Motor neuron (in vitro differentiated cells): Measurements from ENCODE around the gene LMOD2. TPM values are rescaled to one million over a fixed set of nuclear protein-coding genes. Genes with fewer than 3 reads are reported as not detected.

Experiments
- ATAC-seq, 8 experiments: fragments of 200-7000 bp; cut with Tn5 transposase; replicated peaks in 6 of 8; 2 replicates each; pipeline ENCODE4 v1.8.0; 2021; ENCODE audit warnings: mild to moderate bottlenecking in 8 of 8, moderate library complexity in 8 of 8
- H3K27ac ChIP-seq, 2 donors: fragments of 250-450 bp; sonication (Bioruptor Pico); 2 replicates each; pipeline ENCODE4 v1.9.0; 2021; ENCODE audit warnings: antibody characterized with exemption in 2 of 2, mild to moderate bottlenecking in 2 of 2, moderate library complexity in 1 of 2
- H3K4me1 ChIP-seq, 2 donors: fragments of 250-450 bp; sonication (Bioruptor Pico); replicated peaks in 1 of 2; 2 replicates each; pipeline ENCODE4 v1.6.1; 2021; ENCODE audit warnings: antibody characterized with exemption in 2 of 2, mild to moderate bottlenecking in 2 of 2, moderate library complexity in 1 of 2
- H3K4me3 ChIP-seq, 5 donors: fragments of 250-450 bp; sonication (Bioruptor Pico); 2 replicates each; pipeline ENCODE4 v1.9.0; 2021; ENCODE audit warnings: antibody characterized with exemption in 5 of 5, mild to moderate bottlenecking in 5 of 5, moderate library complexity in 4 of 5
- WGBS, 10 experiments: fragments of 450-650 bp; shearing (Covaris generic); methylation state at CpG; one replicate each; pipeline ENCODE4 v1.0.0; 2022; 5-methylcytosine and 5-hydroxymethylcytosine counted together
- in situ Hi-C, 9 experiments: fragments of 400-800 bp; cut with MboI; loops; one replicate each; pipeline ENCODE4 v1.15.0; 2021; ENCODE audit warnings: low sequenced_read_pairs in 9 of 9, low pct_unique_long_range_greater_than_20kb in 2 of 9; ENCODE audit not compliant: unreplicated experiment in 9 of 9
- total RNA-seq, 8 experiments: library from RNA; unstranded; fragments of 300-600 nt; gene quantifications; 2 replicates each; pipeline versions ENCODE4 v1.2.3 to v1.2.4, GENCODE V29; 2022

LMOD2 gene
- total RNA-seq, 8 experiments from 2014 or later: 0.05 to 1.1 (median 0.20) TPM; not detected in 1

GRCh38 chr7:123645516-123645915 is 10.2 kb upstream of the LMOD2 start:
- ATAC-seq: peak in 1 of 8 experiments; percentile 22
- H3K4me3 ChIP-seq: no peak overlapping the region

GRCh38 chr7:123647106-123647730 is 8.4 kb upstream of the LMOD2 start:
- Histone ChIP-seq H3K4me3 (no peak overlapping the region), H3K27ac (no peak overlapping the region), H3K4me1 (peaks cover 16 to 25% of the 10 kb centered on the region in 2 donors)
- ATAC-seq: no peak
- 20 to 92% (median 90%) methylated on average over 2 to 7 of the region's 7 CpGs; no CpG with 5 or more reads in 1 of the 10 experiments for WGBS, 10 experiments
- in situ Hi-C loops: loop anchor here in 3 of 9 experiments (25.0 kb wide), 1 partner anchor 215 kb away; no protein-coding TSS in a partner anchor

More at GRCh38 chr7:123645516-123645915, 10.2 kb upstream of the LMOD2 start:
- WGBS, 10 experiments: 37 to 82% (median 56%) methylated on average over 2 to 3 of the region's 3 CpGs; no CpG with 5 or more reads in 1 of the 10 experiments
- Histone ChIP-seq H3K27ac (no peak overlapping the region), H3K4me1 (peaks cover 16 to 25% of the 10 kb centered on the region in 2 donors)
- in situ Hi-C loops: loop anchor here in 3 of 9 experiments (25.0 kb wide), 1 partner anchor 217 kb away; no protein-coding TSS in a partner anchor

GRCh38 chr7:123649964-123650363 is 5.7 kb upstream of the LMOD2 start:
- 11 to 100% (median 88%) methylated on average over 1 to 2 of the region's 2 CpGs; no CpG with 5 or more reads in 1 of the 10 experiments for WGBS, 10 experiments
- peak in 2 of 8 experiments; percentile 84 to 85 for ATAC-seq
- Histone ChIP-seq H3K27ac (no peak overlapping the region), H3K4me3 (no peak overlapping the region), H3K4me1 (peaks cover 0 to 5% of the 10 kb centered on the region in 2 donors)
- in situ Hi-C loops: loop anchor here in 3 of 9 experiments (25.0 kb wide), 1 partner anchor 212 kb away; no protein-coding TSS in a partner anchor

- peaks cover 0 to 3% of the 10 kb centered on the region in 2 donors for H3K4me1 ChIP-seq
- H3K27ac ChIP-seq: no peak overlapping the region
- ATAC-seq: peak in 1 of 8 experiments; percentile 25
- in situ Hi-C loops: no loop called here
- no peak overlapping the region for H3K4me3 ChIP-seq
- WGBS, 10 experiments: 17 to 100% (median 60%) methylated on average over 1 to 2 of the region's 2 CpGs; no CpG with 5 or more reads in 4 of the 10 experiments
Observed at GRCh38 chr7:123650595-123650994, 5.1 kb upstream of the LMOD2 start.

- ATAC-seq: no peak
- 70 to 100% (median 100%) methylated on average over 1 of the region's 1 CpG; no CpG with 5 or more reads in 1 of the 10 experiments for whole genome bisulfite sequencing, 10 experiments
- Histone ChIP-seq H3K4me3 (no peak overlapping the region), H3K27ac (no peak overlapping the region), H3K4me1 (no peaks in the 10 kb centered on the region)
- in situ Hi-C loops: no loop called here
Observed at GRCh38 chr7:123652406-123652805, 3.3 kb upstream of the LMOD2 start.

- Histone ChIP-seq H3K4me3 (no peak overlapping the region), H3K4me1 (no peaks in the 10 kb centered on the region), H3K27ac (no peak overlapping the region)
- in situ Hi-C loops: no loop called here
- no peak for ATAC-seq
- 48 to 100% (median 85%) methylated on average over 1 to 5 of the region's 6 CpGs; no CpG with 5 or more reads in 1 of the 10 experiments for WGBS, 10 experiments
Observed at GRCh38 chr7:123653162-123653561, 2.5 kb upstream of the LMOD2 start.

- in situ Hi-C loops: no loop called here
- H3K27ac ChIP-seq: no peak overlapping the region
- H3K4me1 ChIP-seq: no peaks in the 10 kb centered on the region
- ATAC-seq: no peak
- 38 to 100% (median 86%) methylated on average over 1 to 6 of the region's 6 CpGs for WGBS, 10 experiments
- H3K4me3 ChIP-seq: no peak overlapping the region
Observed at GRCh38 chr7:123656544-123657303, 1.1 kb downstream of the LMOD2 start.

- Histone ChIP-seq H3K4me3 (no peak overlapping the region), H3K4me1 (no peaks in the 10 kb centered on the region), H3K27ac (no peak overlapping the region)
- no peak for ATAC-seq
- in situ Hi-C loops: no loop called here
- WGBS, 10 experiments: 67 to 90% (median 86%) methylated on average over 1 of the region's 1 CpG; no CpG with 5 or more reads in 7 of the 10 experiments
Observed at GRCh38 chr7:123657304-123657685, 1.6 kb downstream of the LMOD2 start.

GRCh38 chr7:123658023-123658422 is 2.4 kb downstream of the LMOD2 start:
- in situ Hi-C loops: no loop called here
- no peak for ATAC-seq
- Histone ChIP-seq H3K27ac (no peak overlapping the region), H3K4me3 (no peak overlapping the region), H3K4me1 (no peaks in the 10 kb centered on the region)
- 50 to 100% (median 86%) methylated on average over 1 to 4 of the region's 6 CpGs; no CpG with 5 or more reads in 2 of the 10 experiments for WGBS, 10 experiments

GRCh38 chr7:123660514-123661354 is 5.1 kb downstream of the LMOD2 start:
- WGBS, 10 experiments: 25 to 83% (median 64%) methylated on average over 1 to 8 of the region's 8 CpGs

GRCh38 chr7:123661765-123662164 is 6.1 kb downstream of the LMOD2 start:
- WGBS, 10 experiments: 40 to 100% (median 88%) methylated on average over 1 of the region's 1 CpG; no CpG with 5 or more reads in 2 of the 10 experiments
- H3K27ac ChIP-seq: no peak overlapping the region
- in situ Hi-C loops: no loop called here
- ATAC-seq: no peak
- H3K4me1 ChIP-seq: no peaks in the 10 kb centered on the region
- H3K4me3 ChIP-seq: no peak overlapping the region

More at GRCh38 chr7:123660514-123661354, 5.1 kb downstream of the LMOD2 start:
- no peak for ATAC-seq
- no peak overlapping the region for H3K4me3 ChIP-seq
- no peak overlapping the region for H3K27ac ChIP-seq
- H3K4me1 ChIP-seq: no peaks in the 10 kb centered on the region
- in situ Hi-C loops: no loop called here

- WGBS, 10 experiments: 62 to 100% (median 93%) methylated on average over 1 to 13 of the region's 15 CpGs; no CpG with 5 or more reads in 1 of the 10 experiments
- ATAC-seq: no peak
- Histone ChIP-seq H3K4me1 (no peaks in the 10 kb centered on the region), H3K27ac (no peak overlapping the region), H3K4me3 (no peak overlapping the region)
- in situ Hi-C loops: no loop called here
Observed at GRCh38 chr7:123662293-123662692, 6.6 kb downstream of the LMOD2 start.
